IMR-90 (cell line): Measurements from ENCODE around the gene RHBDL3. TPM values are rescaled to one million over a fixed set of nuclear protein-coding genes. Genes with fewer than 3 reads are reported as not detected.
A peak's percentile ranks its signal among the peaks of the same experiment; 100 is the strongest.

Source experiments
- ATAC-seq: fragments of 200-7000 bp; cut with Tn5 transposase; 2 replicates; pipeline ENCODE4 v1.9.1; 2020; ENCODE audit warnings: low read depth, mild to moderate bottlenecking, moderate library complexity
- BruUV-seq: library from RNA; stranded (reverse); fragments of 400-500 nt; replicated peaks from 2 replicates; lab custom pipeline; 2021; lab: Mats Ljungman, UMichigan
- CTCF ChIA-PET: fragments of 300-600 bp; formaldehyde crosslinking; extraction: SDS; loops from one replicate; lab custom pipeline; 2021; ENCODE audit warnings: antibody characterized with exemption; lab: Yijun Ruan, JAX
- POLR2A ChIA-PET: fragments of 300-600 bp; sonication (Branson Sonifier 250); formaldehyde crosslinking; loops from one replicate; lab custom pipeline; 2022; ENCODE audit warnings: antibody characterized with exemption; ENCODE audit not compliant: unreplicated experiment; lab: Charles Lee
- DNase-seq: peaks from one replicate; pipeline ENCODE4 v3.0.0; 2013
- H2AFZ ChIP-seq: replicated peaks from 2 replicates; pipeline ENCODE3; 2013; ENCODE audit warnings: low read length, mild to moderate bottlenecking; ENCODE audit not compliant: poor library complexity
- H2AK5ac ChIP-seq: 2 replicates; pipeline ENCODE4 v1.6.1; 2013; ENCODE audit warnings: low read depth, low read length, inconsistent platforms
- H2AK9ac ChIP-seq: replicated peaks from 2 replicates; pipeline ENCODE3; 2013; ENCODE audit warnings: mild to moderate bottlenecking, low read depth, low read length, moderate library complexity; ENCODE audit not compliant: poor library complexity
- H2BK120ac ChIP-seq: 2 replicates; pipeline ENCODE4 v1.6.1; 2013; ENCODE audit warnings: low read depth, low read length, inconsistent platforms
- H2BK15ac ChIP-seq: 3 replicates; pipeline ENCODE4 v1.6.1; 2013; ENCODE audit warnings: low read depth, low read length, inconsistent platforms
- H2BK20ac ChIP-seq: 2 replicates; pipeline ENCODE4 v1.6.1; 2013; ENCODE audit warnings: low read depth, mild to moderate bottlenecking, inconsistent platforms, low read length, moderate library complexity
- H2BK5ac ChIP-seq: 2 replicates; pipeline ENCODE4 v1.6.1; 2013; ENCODE audit warnings: mild to moderate bottlenecking, low read depth, low read length, inconsistent platforms; ENCODE audit not compliant: poor library complexity, severe bottlenecking
- H3K14ac ChIP-seq: replicated peaks from 2 replicates; pipeline ENCODE4 v1.6.1; 2013; ENCODE audit warnings: low read depth, low read length, inconsistent platforms
- H3K18ac ChIP-seq: 2 replicates; pipeline ENCODE4 v1.6.1; 2013; ENCODE audit warnings: low read depth, low read length, control low read depth
- H3K23ac ChIP-seq: 2 replicates; pipeline ENCODE4 v1.6.1; 2013; ENCODE audit warnings: low read depth, low read length, inconsistent platforms
- H3K27ac ChIP-seq: 2 replicates; pipeline ENCODE4 v1.5.1; 2013; ENCODE audit warnings: mild to moderate bottlenecking, control low read depth, low read length; ENCODE audit not compliant: insufficient read depth
- H3K27me3 ChIP-seq: 2 replicates; pipeline ENCODE4 v1.6.1; 2013; ENCODE audit warnings: low read length; ENCODE audit not compliant: control insufficient read depth, insufficient read depth
- H3K36me3 ChIP-seq: 2 replicates; pipeline ENCODE4 v1.6.1; 2013; ENCODE audit warnings: low read length, mixed read lengths; ENCODE audit not compliant: control insufficient read depth, insufficient read depth
- H3K4ac ChIP-seq: 2 replicates; pipeline ENCODE4 v1.6.1; 2013; ENCODE audit warnings: low read depth, low read length, inconsistent platforms
- H3K4me1 ChIP-seq: 2 replicates; pipeline ENCODE4 v1.6.1; 2013; ENCODE audit warnings: low read length, mixed read lengths; ENCODE audit not compliant: control insufficient read depth, insufficient read depth
- H3K4me2 ChIP-seq: 2 replicates; pipeline ENCODE4 v1.6.1; 2013; ENCODE audit warnings: low read depth, mild to moderate bottlenecking, control low read depth, low read length, moderate library complexity
- H3K4me3 ChIP-seq: 2 replicates; pipeline ENCODE4 v1.5.1; 2013; ENCODE audit warnings: low read depth, mild to moderate bottlenecking, control low read depth, low read length, moderate library complexity; ENCODE audit not compliant: insufficient read depth
- H3K56ac ChIP-seq: 2 replicates; pipeline ENCODE4 v1.6.1; 2013; ENCODE audit warnings: low read length, inconsistent platforms; ENCODE audit not compliant: insufficient read depth; ENCODE audit errors: extremely low read depth
- H3K79me1 ChIP-seq, 2 experiments: 2 replicates each; pipeline ENCODE4 v1.6.1; 2013; ENCODE audit warnings: low read length in 2 of 2, inconsistent platforms in 1 of 2, low read depth in 1 of 2
- H3K9ac ChIP-seq: 2 replicates; pipeline ENCODE4 v1.6.1; 2013; ENCODE audit warnings: low read depth, low read length, control low read depth
- H3K9me1 ChIP-seq: 2 replicates; pipeline ENCODE4 v1.6.1; 2013; ENCODE audit warnings: low read length, inconsistent platforms; ENCODE audit not compliant: insufficient read depth
- H3K9me3 ChIP-seq: 2 replicates; pipeline ENCODE4 v1.6.1; 2013; ENCODE audit warnings: low read length; ENCODE audit not compliant: control insufficient read depth, insufficient read depth
- H4K20me1 ChIP-seq: 2 replicates; pipeline ENCODE4 v1.6.1; 2013; ENCODE audit warnings: low read length, inconsistent platforms; ENCODE audit not compliant: insufficient read depth
- H4K5ac ChIP-seq: 2 replicates; pipeline ENCODE4 v1.6.1; 2013; ENCODE audit warnings: mild to moderate bottlenecking, low read depth, low read length, control low read depth
- H4K8ac ChIP-seq, 2 experiments: 2 replicates each; pipeline ENCODE4 v1.6.1; 2013; ENCODE audit warnings: low read depth in 2 of 2, low read length in 2 of 2, control low read depth in 1 of 2, inconsistent platforms in 1 of 2
- H4K91ac ChIP-seq: 2 replicates; pipeline ENCODE4 v1.6.1; 2013; ENCODE audit warnings: low read depth, low read length, inconsistent platforms; ENCODE audit not compliant: insufficient read depth
- CEBPB ChIP-seq: IDR thresholded peaks from 2 replicates; pipeline ENCODE4 v1.6.1; 2012; ENCODE audit warnings: low read depth, low read length, improper control_type of control experiment
- FOS ChIP-seq: fragments of 150-350 bp; IDR thresholded peaks from 2 replicates; pipeline ENCODE4 v1.6.1; 2016; ENCODE audit warnings: low read depth, low read length
- NFE2L2 ChIP-seq: fragments of 150-350 bp; IDR thresholded peaks from 2 replicates; pipeline ENCODE4 v1.6.1; 2016; ENCODE audit warnings: low read depth, mild to moderate bottlenecking, low read length
- WGBS, 2 experiments: methylation state at CpG; one replicate each; pipeline versions ENCODE4 v1.1.5 to v1.1.7; 2013; ENCODE audit warnings: missing lambda C conversion rate in 2 of 2; ENCODE audit not compliant: insufficient read length in 1 of 2; ENCODE audit errors: extremely low coverage in 2 of 2; 5-methylcytosine and 5-hydroxymethylcytosine counted together
- dilution Hi-C: fragments of 300-500 bp; cut with HindIII; formaldehyde crosslinking; loops from one replicate; pipeline ENCODE4 v1.14.3; 2018; ENCODE audit warnings: low sequenced_read_pairs; ENCODE audit not compliant: unreplicated experiment
- in situ Hi-C: fragments of 300-500 bp; cut with MboI; formaldehyde crosslinking; loops from 3 replicates; pipeline ENCODE4 v1.14.3; 2019; ENCODE audit warnings: low sequenced_read_pairs, inconsistent platforms, mixed read lengths
- intact Hi-C: fragments of 100-400 bp; cut with micrococcal nuclease; formaldehyde crosslinking; loops from 2 replicates; pipeline ENCODE4 v1.10.0; 2022
- polyA plus RNA-seq, 3 experiments: library from polyadenylated mRNA; depleted of rRNA; stranded (reverse); fragments of >200 nt; gene quantifications; 2 replicates each; pipeline ENCODE4 v1.2.3, GENCODE V29; 2012; ENCODE audit warnings: low replicate concordance in 1 of 3
- total RNA-seq: library from RNA; depleted of rRNA; stranded (reverse); fragments of >200 nt; gene quantifications from 2 replicates; pipeline ENCODE4 v1.2.3, GENCODE V29; 2012

RHBDL3 gene
- total and polyA plus RNA-seq, 2 of the 4 experiments (the other 2 are of a cell fraction): 0.09 to 0.18 TPM

DNA sequence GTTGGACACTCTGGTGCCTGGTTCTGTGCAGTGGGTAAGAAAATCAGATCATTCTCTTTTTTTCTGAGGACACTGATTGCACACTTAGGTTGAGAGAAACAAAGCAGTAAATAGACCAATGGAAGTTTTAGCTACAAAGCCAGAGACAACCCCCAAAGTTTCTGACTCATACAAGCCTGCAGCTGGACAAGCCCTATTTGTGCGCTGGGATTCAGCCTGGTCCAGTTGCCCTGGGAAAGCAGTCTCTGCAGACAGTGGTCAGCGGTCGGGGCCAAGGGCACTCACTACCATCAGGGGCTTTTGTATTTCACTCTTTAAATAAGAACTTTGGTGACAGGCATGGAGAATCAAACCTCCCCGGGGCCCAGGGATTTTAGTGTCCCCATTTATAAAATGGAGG is 6.0 kb upstream of the RHBDL3 start:
- Histone ChIP-seq H3K23ac (no peak overlapping the region), H3K36me3 (no peaks in the 10 kb centered on the region), H3K9me3 (no peaks in the 10 kb centered on the region), H2BK15ac (no peak overlapping the region), H3K56ac (no peak overlapping the region), H3K4me1 (peaks cover 6% of the 10 kb centered on the region; the same call in 1 of the 2 replicates), H3K18ac (no peak overlapping the region), H3K4me3 (no peak overlapping the region), H3K27me3 (peaks cover 42% of the 10 kb centered on the region), H2BK20ac (no peak overlapping the region), H3K79me1 (no peaks in the 10 kb centered on the region), H2AFZ (no peak overlapping the region), H4K20me1 (no peaks in the 10 kb centered on the region), H3K9ac (no peak overlapping the region), H3K9me1 (peaks cover 3% of the 10 kb centered on the region; the same call in 1 of the 2 replicates), H2BK5ac (no peak overlapping the region), H3K4me2 (no peak overlapping the region), H3K4ac (no peak overlapping the region), H4K91ac (no peak overlapping the region), H3K27ac (no peak overlapping the region), H4K8ac (no peak overlapping the region), H2BK120ac (no peak overlapping the region), H3K14ac (no peak overlapping the region), H2AK9ac (no peak overlapping the region), H4K5ac (no peak overlapping the region), H2AK5ac (no peak overlapping the region)
- intact Hi-C loops: loop anchor here (10.0 kb wide), 1 partner anchor 185 kb away; the partner anchor contains the start of gene PSMD11
- CTCF ChIA-PET: no interaction called here
- DNase-seq (peak; percentile 82), ATAC-seq (peak; percentile 93)
- WGBS, 2 experiments: no CpG with 5 or more reads among the region's 4 CpGs
- POLR2A ChIA-PET: no interaction called here
- no TSS peak for BruUV-seq
- in situ Hi-C loops: no loop called here
- dilution Hi-C loops: no loop called here
- TF ChIP-seq CEBPB (0 out of 2 replicates have a peak, but pooled peaks have one; percentile 2), FOS (0 out of 2 replicates have a peak, but pooled peaks have one; percentile 31), NFE2L2 (no peak)
